GM10847 (cell line): ENCODE results near the gene ADAMTS8.

Experiments used
- POLR2A ChIP-seq: IDR thresholded peaks from 2 replicates; pipeline ENCODE4 v1.6.1; 2011; ENCODE audit not compliant: insufficient read length; ENCODE audit errors: extremely low read depth

Gene ADAMTS8

GRCh38 chr11:130449996-130450769, 21.8 kb upstream of the ADAMTS8 start:
- TF ChIP-seq POLR2A: no peak

DNA sequence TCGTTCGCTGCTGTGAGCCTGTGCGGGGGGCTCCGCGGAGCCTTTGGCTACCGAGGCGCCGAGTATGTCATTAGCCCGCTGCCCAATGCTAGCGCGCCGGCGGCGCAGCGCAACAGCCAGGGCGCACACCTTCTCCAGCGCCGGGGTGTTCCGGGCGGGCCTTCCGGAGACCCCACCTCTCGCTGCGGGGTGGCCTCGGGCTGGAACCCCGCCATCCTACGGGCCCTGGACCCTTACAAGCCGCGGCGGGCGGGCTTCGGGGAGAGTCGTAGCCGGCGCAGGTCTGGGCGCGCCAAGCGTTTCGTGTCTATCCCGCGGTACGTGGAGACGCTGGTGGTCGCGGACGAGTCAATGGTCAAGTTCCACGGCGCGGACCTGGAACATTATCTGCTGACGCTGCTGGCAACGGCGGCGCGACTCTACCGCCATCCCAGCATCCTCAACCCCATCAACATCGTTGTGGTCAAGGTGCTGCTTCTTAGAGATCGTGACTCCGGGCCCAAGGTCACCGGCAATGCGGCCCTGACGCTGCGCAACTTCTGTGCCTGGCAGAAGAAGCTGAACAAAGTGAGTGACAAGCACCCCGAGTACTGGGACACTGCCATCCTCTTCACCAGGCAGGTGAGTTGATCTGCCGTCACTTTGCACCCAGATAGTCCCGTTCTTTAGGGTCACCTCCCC, 21.0 kb upstream of the ADAMTS8 start:
- TF ChIP-seq POLR2A: no peak

- no peak for TF ChIP-seq POLR2A
These were observed 20.3 kb upstream of the ADAMTS8 start, which contains the start of gene ADAMTS15 for GRCh38 chr11:130448416-130449309. Gene ADAMTS15, plus strand, starts transcription at chr11:130448645. Its CDS starts 329 bp downstream, at chr11:130448974.

GRCh38 chr11:130448039-130448415, 19.6 kb upstream of the ADAMTS8 start:
- TF ChIP-seq POLR2A: no peak

GRCh38 chr11:130445788-130446187, 17.4 kb upstream of the ADAMTS8 start:
- TF ChIP-seq POLR2A: no peak

- no peak for TF ChIP-seq POLR2A
These were observed 14.3 kb upstream of the ADAMTS8 start for GRCh38 chr11:130442737-130443136.

DNA sequence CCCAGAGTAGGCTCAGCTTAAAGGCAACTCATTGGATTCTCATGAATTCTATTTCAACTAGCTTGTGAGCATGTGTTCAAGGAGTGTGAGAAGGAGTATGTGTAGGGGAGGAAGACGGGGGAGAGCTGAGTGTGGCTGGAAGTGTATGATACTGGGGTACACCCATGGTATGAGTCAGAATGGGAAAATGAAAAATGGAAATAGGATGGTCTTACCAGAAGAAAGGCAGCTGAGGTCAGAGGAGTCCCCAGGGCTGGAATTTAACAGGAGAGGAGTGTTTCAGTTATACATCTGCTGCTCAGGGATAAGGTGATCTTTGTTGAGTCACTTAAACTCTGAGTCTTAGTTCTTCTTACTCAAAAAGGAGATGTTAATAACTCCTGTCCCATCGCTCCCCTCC, 13.3 kb upstream of the ADAMTS8 start:
- TF ChIP-seq POLR2A: no peak

- no peak for TF ChIP-seq POLR2A
These were observed 11.5 kb upstream of the ADAMTS8 start for GRCh38 chr11:130439876-130440275.

GRCh38 chr11:130439160-130439519, 10.7 kb upstream of the ADAMTS8 start:
- TF ChIP-seq POLR2A: no peak

GRCh38 chr11:130437848-130438247, 9.4 kb upstream of the ADAMTS8 start:
- TF ChIP-seq POLR2A: no peak

- TF ChIP-seq POLR2A: no peak
These were observed 7.8 kb upstream of the ADAMTS8 start for GRCh38 chr11:130436171-130436570.

DNA sequence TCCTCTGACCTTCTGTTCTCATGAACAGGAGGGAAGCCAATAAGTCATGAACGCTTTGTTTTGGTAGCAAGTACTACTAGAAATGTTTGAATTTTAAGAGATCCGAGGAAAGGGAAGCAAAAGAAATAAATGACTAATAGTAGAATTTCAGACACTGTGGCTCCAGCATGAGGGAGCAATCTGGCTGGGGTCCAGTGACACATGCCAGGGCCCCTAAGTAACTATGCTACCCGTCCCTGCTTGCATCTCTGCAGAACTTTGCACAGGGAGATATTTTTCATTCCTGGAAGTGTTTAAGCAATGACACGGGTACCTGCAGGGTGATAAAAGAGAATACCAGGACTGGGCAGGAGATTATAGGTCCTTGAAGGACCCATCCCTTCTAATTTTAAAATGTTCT, 7.3 kb upstream of the ADAMTS8 start:
- TF ChIP-seq POLR2A: no peak

DNA sequence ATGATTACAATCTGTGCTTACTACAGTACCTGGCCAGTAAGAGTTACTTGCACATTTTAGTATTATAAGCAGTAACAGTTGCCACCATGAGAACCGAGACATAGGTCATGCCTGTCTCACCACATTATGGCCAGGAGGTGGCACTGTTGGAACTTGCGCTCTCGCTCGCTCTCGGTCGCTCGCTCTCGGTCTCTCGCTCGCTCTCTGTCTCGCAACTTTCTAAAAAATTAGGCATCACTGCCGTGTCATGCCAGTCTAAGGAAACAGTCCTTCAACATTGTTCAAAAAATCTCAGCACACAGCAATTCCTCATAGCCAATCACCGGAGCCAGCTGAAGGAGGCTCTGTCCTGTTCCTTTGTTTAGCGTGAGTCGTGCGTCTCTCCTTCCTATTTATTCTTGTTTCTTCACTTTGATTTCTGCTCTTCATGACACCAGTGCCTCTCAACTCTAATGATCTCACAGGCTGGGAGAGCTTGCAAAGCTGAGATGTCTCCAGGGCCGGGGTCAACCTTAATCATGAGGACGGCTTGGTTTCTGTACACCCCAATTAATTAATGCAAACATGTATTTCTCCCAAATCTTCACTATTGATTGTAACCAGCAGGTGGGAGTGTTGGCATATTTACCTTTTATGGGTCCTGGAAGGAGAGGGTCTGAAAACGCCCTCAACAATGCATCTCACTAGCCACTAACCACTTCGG, 6.3 kb upstream of the ADAMTS8 start:
- TF ChIP-seq POLR2A: no peak

- TF ChIP-seq POLR2A: no peak
These were observed 4.9 kb upstream of the ADAMTS8 start for GRCh38 chr11:130433357-130433756.

GRCh38 chr11:130431801-130432200, 3.4 kb upstream of the ADAMTS8 start:
- TF ChIP-seq POLR2A: no peak
